ENCODE measurements around the gene SBNO2. TPM values are rescaled to one million over a fixed set of nuclear protein-coding genes. Genes with fewer than 3 reads are reported as not detected.
A peak's percentile ranks its signal among the peaks of the same experiment; 100 is the strongest.
"Not testable (repeated sequence)": the region's sequence is repeated elsewhere in the genome, so short reads cannot be mapped to it uniquely, and the experiment has no call there.

The SBNO2 gene
- total and polyA plus RNA-seq, 2 experiments from 2014 or later = 6.9 to 35.4 TPM

- H2AFZ ChIP-seq = peak within 1 kb of the TSS; percentile 82
- H3K27me3 ChIP-seq (ENCODE audit: insufficient read depth) = no peaks in the 10 kb centered on the region
- peaks cover 43% of the 10 kb centered on the region for H3K79me2 ChIP-seq (replicated peaks; ENCODE audit: insufficient read depth)
- H3K4me1 Mint-ChIP-seq = peaks cover 15% of the 10 kb centered on the region; the same call in 2 of the 3 replicates
- H3K27me3 Mint-ChIP-seq (ENCODE audit: insufficient read depth, low read depth, poor library complexity) = peaks cover 6% of the 10 kb centered on the region
- no peaks in the 10 kb centered on the region for H3K9me2 ChIP-seq (ENCODE audit: insufficient read depth)
- H3K4me2 ChIP-seq = peak within 1 kb of the TSS; percentile 98
- peak within 1 kb of the TSS; percentile 94 for H3K4me3 Mint-ChIP-seq
- H3K36me3 Mint-ChIP-seq (ENCODE audit: low read depth) = peaks cover 21% of the 10 kb centered on the region
- H3F3A ChIP-seq (replicated peaks; ENCODE audit: low read depth) = peaks cover 22% of the 10 kb centered on the region
- H3K9me3 Mint-ChIP-seq = no peaks in the 10 kb centered on the region
- ATAC-seq (peak; percentile 94), DNase-seq (ENCODE audit: low spot score) (peak; percentile 99)
- peak within 1 kb of the TSS; percentile 70 for H3K27ac Mint-ChIP-seq
- H3K36me3 ChIP-seq (ENCODE audit: insufficient read depth) = no peaks in the 10 kb centered on the region; the same call in 1 of the 2 replicates
- H3K4me1 ChIP-seq (ENCODE audit: insufficient read depth) = peaks cover 7% of the 10 kb centered on the region; the same call in 1 of the 2 replicates
- peaks cover 31% of the 10 kb centered on the region for H4K20me1 ChIP-seq (replicated peaks; ENCODE audit: insufficient read depth)
- H3K27ac ChIP-seq (ENCODE audit: low read depth) = peak within 1 kb of the TSS; percentile 90
- no peak for TF ChIP-seq JUNB (IDR thresholded peaks at IDR 0.05; ENCODE audit: unreplicated experiment)
- TF ChIP-seq POLR2AphosphoS5 (IDR thresholded peaks at IDR 0.05; ENCODE audit: low read depth) = peak; percentile 53
- TF ChIP-seq EZH2phosphoT487 (IDR thresholded peaks at IDR 0.05; ENCODE audit: unreplicated experiment) = no peak
- peak; percentile 75 for TF ChIP-seq CREB1 (CRISPR knock-in tag; IDR thresholded peaks at IDR 0.05; ENCODE audit: low read depth)
- no peak for TF ChIP-seq CTCF (conservative IDR thresholded peaks at IDR 0.05; ENCODE audit: low read depth in 2 of 2)
- TF ChIP-seq EZH2 (IDR thresholded peaks at IDR 0.05; ENCODE audit: low read depth, unreplicated experiment) = no peak
- peak within 1 kb of the TSS; percentile 91 for H3K4me3 ChIP-seq
Observed at GRCh38 chr19:1205114-1206099, 31.3 kb upstream of the SBNO2 start, which contains the start of gene STK11. STK11 (plus strand) TSS chr19:1205778; CDS start chr19:1206914, 1,136 bp downstream.

- not testable (repeated sequence) for H3K4me1 Mint-ChIP-seq; DNase-seq (ENCODE audit: low spot score); H3K27me3 Mint-ChIP-seq (ENCODE audit: insufficient read depth, low read depth, poor library complexity); H3K36me3 Mint-ChIP-seq (ENCODE audit: low read depth); H3K27ac Mint-ChIP-seq; H3K4me1 ChIP-seq (ENCODE audit: insufficient read depth); H3K9me2 ChIP-seq (ENCODE audit: insufficient read depth); H3K27ac ChIP-seq (ENCODE audit: low read depth); H3K27me3 ChIP-seq (ENCODE audit: insufficient read depth); H3K36me3 ChIP-seq (ENCODE audit: insufficient read depth); H2AFZ ChIP-seq; H3K4me2 ChIP-seq; H3K9me3 Mint-ChIP-seq; ATAC-seq; H4K20me1 ChIP-seq (replicated peaks; ENCODE audit: insufficient read depth); H3K4me3 Mint-ChIP-seq; H3K79me2 ChIP-seq (replicated peaks; ENCODE audit: insufficient read depth); H3K4me3 ChIP-seq
- H3F3A ChIP-seq (replicated peaks; ENCODE audit: low read depth) = peaks cover 14% of the 10 kb centered on the region
Observed at GRCh38 chr19:1200614-1201013, 26.5 kb upstream of the SBNO2 start.

GRCh38 chr19:1199531-1199930, 25.5 kb upstream of the SBNO2 start:
- no peak overlapping the region for H2AFZ ChIP-seq
- no peaks in the 10 kb centered on the region for H3K4me1 ChIP-seq (ENCODE audit: insufficient read depth)
- H3K36me3 ChIP-seq (ENCODE audit: insufficient read depth) = no peaks in the 10 kb centered on the region
- Mint-ChIP-seq H3K27ac (no peak overlapping the region), H3K4me3 (no peak overlapping the region), H3K27me3 (ENCODE audit: insufficient read depth, low read depth, poor library complexity) (peaks cover 3% of the 10 kb centered on the region), H3K9me3 (no peaks in the 10 kb centered on the region), H3K36me3 (ENCODE audit: low read depth) (no peaks in the 10 kb centered on the region), H3K4me1 (no peaks in the 10 kb centered on the region)
- H3F3A ChIP-seq (replicated peaks; ENCODE audit: low read depth) = peaks cover 8% of the 10 kb centered on the region
- no peak overlapping the region for H3K27ac ChIP-seq (ENCODE audit: low read depth)
- H4K20me1 ChIP-seq (replicated peaks; ENCODE audit: insufficient read depth) = no peaks in the 10 kb centered on the region
- peak; percentile 39; the same call in 2 of the 3 replicates for ATAC-seq
- H3K79me2 ChIP-seq (replicated peaks; ENCODE audit: insufficient read depth) = no peaks in the 10 kb centered on the region
- no peak for DNase-seq (ENCODE audit: low spot score)
- no peak overlapping the region for H3K4me3 ChIP-seq
- no peak overlapping the region for H3K4me2 ChIP-seq
- no peaks in the 10 kb centered on the region for H3K9me2 ChIP-seq (ENCODE audit: insufficient read depth)
- no peaks in the 10 kb centered on the region for H3K27me3 ChIP-seq (ENCODE audit: insufficient read depth)
- TF ChIP-seq ZNF114 (CRISPR knock-in tag; IDR thresholded peaks at IDR 0.05) = no peak
- TF ChIP-seq POLR2AphosphoS5 (IDR thresholded peaks at IDR 0.05; ENCODE audit: low read depth) = no peak
- TF ChIP-seq EZH2 (IDR thresholded peaks at IDR 0.05; ENCODE audit: low read depth, unreplicated experiment) = no peak
- TF ChIP-seq CTCF (conservative IDR thresholded peaks at IDR 0.05; ENCODE audit: low read depth in 2 of 2) = no peak
- TF ChIP-seq ZNF331 (CRISPR knock-in tag; IDR thresholded peaks at IDR 0.05; ENCODE audit: low read depth) = no peak
- no peak for TF ChIP-seq NANOG (IDR thresholded peaks at IDR 0.05; ENCODE audit: borderline replicate concordance)

Data from GM23338 (cell line).